Measurements from ENCODE around the gene PLB1. TPM values are rescaled to one million over a fixed set of nuclear protein-coding genes. Genes with fewer than 3 reads are reported as not detected.
A peak's percentile ranks its signal among the peaks of the same experiment; 100 is the strongest.

PLB1 gene
- polyA plus RNA-seq, 1 donor from 2014 or later: 2.8 TPM

DNA sequence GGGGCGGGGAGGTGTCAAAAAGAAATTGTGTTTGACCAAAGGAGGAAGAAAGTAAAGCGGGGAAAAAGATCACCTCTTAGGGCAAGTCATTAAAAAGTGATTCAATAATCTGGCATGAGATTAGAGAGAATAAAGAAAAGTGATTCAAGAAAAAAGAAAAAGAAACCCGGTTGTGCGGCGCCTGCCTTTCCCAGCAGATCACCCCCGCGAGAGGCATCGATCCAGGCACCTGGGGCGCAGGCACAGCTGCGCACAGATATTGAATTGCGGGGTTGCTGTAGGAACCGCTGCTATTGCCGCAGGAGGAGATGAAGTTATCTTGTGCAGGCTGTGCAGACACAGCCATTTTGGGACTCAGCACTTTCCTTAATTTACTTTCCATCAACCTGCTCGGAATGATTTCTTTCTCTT, 71.2 kb downstream of the PLB1 start:
- Histone ChIP-seq H3K27me3 (ENCODE audit: insufficient read depth, low read depth, low read length) (no peaks in the 10 kb centered on the region), H3K79me2 (replicated peaks; ENCODE audit: insufficient read depth, low read length) (no peaks in the 10 kb centered on the region), H3K36me3 (ENCODE audit: insufficient read depth, low read length) (no peaks in the 10 kb centered on the region), H3K4me2 (ENCODE audit: low read length) (peak overlapping the region; percentile 37), H3K27ac (ENCODE audit: low read length) (peak overlapping the region; percentile 44), H3K9me2 (ENCODE audit: insufficient read depth, low read length) (no peaks in the 10 kb centered on the region), H3K4me3 (ENCODE audit: low read length) (peak overlapping the region; percentile 63), H2AFZ (ENCODE audit: low read depth, low read length) (peak overlapping the region; percentile 46), H3F3A (ENCODE audit: insufficient read depth, low read length, poor library complexity, severe bottlenecking) (no peaks in the 10 kb centered on the region), H4K20me1 (ENCODE audit: insufficient read depth) (no peaks in the 10 kb centered on the region), H3K9me3 (ENCODE audit: low read length) (no peaks in the 10 kb centered on the region), H3K9ac (ENCODE audit: low read length) (peak overlapping the region; percentile 50)
- no peak for TF ChIP-seq EZH2 (IDR thresholded peaks at IDR 0.05; ENCODE audit: borderline replicate concordance, insufficient read depth, low read length, poor library complexity, severe bottlenecking)
- TF ChIP-seq, protein P1, sequence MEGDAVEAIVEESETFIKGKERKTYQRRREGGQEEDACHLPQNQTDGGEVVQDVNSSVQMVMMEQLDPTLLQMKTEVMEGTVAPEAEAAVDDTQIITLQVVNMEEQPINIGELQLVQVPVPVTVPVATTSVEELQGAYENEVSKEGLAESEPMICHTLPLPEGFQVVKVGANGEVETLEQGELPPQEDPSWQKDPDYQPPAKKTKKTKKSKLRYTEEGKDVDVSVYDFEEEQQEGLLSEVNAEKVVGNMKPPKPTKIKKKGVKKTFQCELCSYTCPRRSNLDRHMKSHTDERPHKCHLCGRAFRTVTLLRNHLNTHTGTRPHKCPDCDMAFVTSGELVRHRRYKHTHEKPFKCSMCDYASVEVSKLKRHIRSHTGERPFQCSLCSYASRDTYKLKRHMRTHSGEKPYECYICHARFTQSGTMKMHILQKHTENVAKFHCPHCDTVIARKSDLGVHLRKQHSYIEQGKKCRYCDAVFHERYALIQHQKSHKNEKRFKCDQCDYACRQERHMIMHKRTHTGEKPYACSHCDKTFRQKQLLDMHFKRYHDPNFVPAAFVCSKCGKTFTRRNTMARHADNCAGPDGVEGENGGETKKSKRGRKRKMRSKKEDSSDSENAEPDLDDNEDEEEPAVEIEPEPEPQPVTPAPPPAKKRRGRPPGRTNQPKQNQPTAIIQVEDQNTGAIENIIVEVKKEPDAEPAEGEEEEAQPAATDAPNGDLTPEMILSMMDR (IDR thresholded peaks at IDR 0.05; ENCODE audit: poor library complexity, severe bottlenecking): no peak
- no peak for TF ChIP-seq SMC3 (conservative IDR thresholded peaks at IDR 0.05; ENCODE audit: poor library complexity)
- TF ChIP-seq MXI1 (conservative IDR thresholded peaks at IDR 0.05; ENCODE audit: poor library complexity, severe bottlenecking): no peak
- no peak for TF ChIP-seq POLR2AphosphoS5 (IDR thresholded peaks at IDR 0.05)
- no peak for TF ChIP-seq TAF1 (IDR thresholded peaks at IDR 0.05; ENCODE audit: low read depth)
- TF ChIP-seq, protein P2, sequence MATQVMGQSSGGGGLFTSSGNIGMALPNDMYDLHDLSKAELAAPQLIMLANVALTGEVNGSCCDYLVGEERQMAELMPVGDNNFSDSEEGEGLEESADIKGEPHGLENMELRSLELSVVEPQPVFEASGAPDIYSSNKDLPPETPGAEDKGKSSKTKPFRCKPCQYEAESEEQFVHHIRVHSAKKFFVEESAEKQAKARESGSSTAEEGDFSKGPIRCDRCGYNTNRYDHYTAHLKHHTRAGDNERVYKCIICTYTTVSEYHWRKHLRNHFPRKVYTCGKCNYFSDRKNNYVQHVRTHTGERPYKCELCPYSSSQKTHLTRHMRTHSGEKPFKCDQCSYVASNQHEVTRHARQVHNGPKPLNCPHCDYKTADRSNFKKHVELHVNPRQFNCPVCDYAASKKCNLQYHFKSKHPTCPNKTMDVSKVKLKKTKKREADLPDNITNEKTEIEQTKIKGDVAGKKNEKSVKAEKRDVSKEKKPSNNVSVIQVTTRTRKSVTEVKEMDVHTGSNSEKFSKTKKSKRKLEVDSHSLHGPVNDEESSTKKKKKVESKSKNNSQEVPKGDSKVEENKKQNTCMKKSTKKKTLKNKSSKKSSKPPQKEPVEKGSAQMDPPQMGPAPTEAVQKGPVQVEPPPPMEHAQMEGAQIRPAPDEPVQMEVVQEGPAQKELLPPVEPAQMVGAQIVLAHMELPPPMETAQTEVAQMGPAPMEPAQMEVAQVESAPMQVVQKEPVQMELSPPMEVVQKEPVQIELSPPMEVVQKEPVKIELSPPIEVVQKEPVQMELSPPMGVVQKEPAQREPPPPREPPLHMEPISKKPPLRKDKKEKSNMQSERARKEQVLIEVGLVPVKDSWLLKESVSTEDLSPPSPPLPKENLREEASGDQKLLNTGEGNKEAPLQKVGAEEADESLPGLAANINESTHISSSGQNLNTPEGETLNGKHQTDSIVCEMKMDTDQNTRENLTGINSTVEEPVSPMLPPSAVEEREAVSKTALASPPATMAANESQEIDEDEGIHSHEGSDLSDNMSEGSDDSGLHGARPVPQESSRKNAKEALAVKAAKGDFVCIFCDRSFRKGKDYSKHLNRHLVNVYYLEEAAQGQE (IDR thresholded peaks at IDR 0.05; ENCODE audit: borderline replicate concordance): no peak
- TF ChIP-seq RAD21 (conservative IDR thresholded peaks at IDR 0.05): no peak
- no peak for TF ChIP-seq EP300 (conservative IDR thresholded peaks at IDR 0.05; ENCODE audit: poor library complexity, severe bottlenecking)

DNA sequence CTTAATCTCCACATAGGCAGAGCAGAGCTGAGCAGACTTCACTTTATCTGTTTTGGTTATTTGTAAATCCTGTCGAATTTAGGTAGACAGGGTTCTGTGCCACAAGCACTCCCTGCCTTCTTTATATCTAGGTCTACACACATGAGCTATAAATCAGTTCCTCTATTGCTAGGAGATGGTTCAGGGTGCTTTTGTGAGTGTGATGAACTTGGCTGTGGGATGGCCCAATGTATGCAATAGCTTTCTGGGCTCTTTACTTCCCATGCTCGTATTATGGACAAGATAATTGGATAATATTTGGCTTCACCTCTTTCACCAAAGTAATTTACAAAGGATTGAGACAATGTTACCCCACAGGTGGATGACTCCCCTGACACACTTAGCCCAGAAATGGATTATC, 72.2 kb downstream of the PLB1 start:
- Histone ChIP-seq H4K20me1 (ENCODE audit: insufficient read depth) (no peaks in the 10 kb centered on the region), H2AFZ (ENCODE audit: low read depth, low read length) (no peak overlapping the region), H3K9me3 (ENCODE audit: low read length) (no peaks in the 10 kb centered on the region), H3K9me2 (ENCODE audit: insufficient read depth, low read length) (no peaks in the 10 kb centered on the region), H3F3A (ENCODE audit: insufficient read depth, low read length, poor library complexity, severe bottlenecking) (no peaks in the 10 kb centered on the region), H3K27me3 (ENCODE audit: insufficient read depth, low read depth, low read length) (no peaks in the 10 kb centered on the region), H3K4me3 (ENCODE audit: low read length) (no peak overlapping the region), H3K79me2 (replicated peaks; ENCODE audit: insufficient read depth, low read length) (no peaks in the 10 kb centered on the region), H3K9ac (ENCODE audit: low read length) (no peak overlapping the region), H3K27ac (ENCODE audit: low read length) (no peak overlapping the region), H3K4me2 (ENCODE audit: low read length) (no peak overlapping the region), H3K36me3 (ENCODE audit: insufficient read depth, low read length) (no peaks in the 10 kb centered on the region)
- TF ChIP-seq EP300 (conservative IDR thresholded peaks at IDR 0.05; ENCODE audit: poor library complexity, severe bottlenecking): no peak
- TF ChIP-seq MXI1 (conservative IDR thresholded peaks at IDR 0.05; ENCODE audit: poor library complexity, severe bottlenecking): no peak

DNA sequence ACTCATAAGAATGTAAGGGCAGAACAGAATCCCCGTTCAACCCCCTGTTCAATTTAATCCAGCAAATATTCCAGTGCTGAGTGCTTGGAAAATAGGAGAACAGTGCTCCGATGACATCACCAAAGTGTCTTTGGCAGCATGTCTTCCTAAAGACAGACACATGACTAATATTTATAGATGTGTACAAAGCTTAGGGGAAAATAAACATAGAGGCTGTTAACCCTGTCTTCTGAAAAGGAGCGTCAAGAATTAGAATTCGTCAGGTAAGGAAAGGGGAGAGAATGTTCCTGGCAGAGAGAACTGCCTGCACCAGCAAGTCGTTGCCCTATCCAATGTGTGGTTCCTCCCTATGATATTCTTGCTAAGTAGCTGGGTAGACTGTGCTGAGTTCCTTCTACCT, 72.7 kb downstream of the PLB1 start:
- H3K9me2 ChIP-seq (ENCODE audit: insufficient read depth, low read length): no peaks in the 10 kb centered on the region
- no peaks in the 10 kb centered on the region for H3K36me3 ChIP-seq (ENCODE audit: insufficient read depth, low read length)
- no peaks in the 10 kb centered on the region for H3K9me3 ChIP-seq (ENCODE audit: low read length)
- no peaks in the 10 kb centered on the region for H4K20me1 ChIP-seq (ENCODE audit: insufficient read depth)
- no peak overlapping the region for H3K4me2 ChIP-seq (ENCODE audit: low read length)
- TF ChIP-seq, protein P1 (IDR thresholded peaks at IDR 0.05; ENCODE audit: poor library complexity, severe bottlenecking): no peak
- TF ChIP-seq EZH2 (IDR thresholded peaks at IDR 0.05; ENCODE audit: borderline replicate concordance, insufficient read depth, low read length, poor library complexity, severe bottlenecking) (no peak), SMC3 (conservative IDR thresholded peaks at IDR 0.05; ENCODE audit: poor library complexity) (no peak)
- no peaks in the 10 kb centered on the region for H3K79me2 ChIP-seq (replicated peaks; ENCODE audit: insufficient read depth, low read length)
- no peak overlapping the region for H3K4me3 ChIP-seq (ENCODE audit: low read length)
- H3K9ac ChIP-seq (ENCODE audit: low read length): no peak overlapping the region
- no peak overlapping the region for H3K27ac ChIP-seq (ENCODE audit: low read length)
- H2AFZ ChIP-seq (ENCODE audit: low read depth, low read length): no peak overlapping the region
- no peaks in the 10 kb centered on the region for H3F3A ChIP-seq (ENCODE audit: insufficient read depth, low read length, poor library complexity, severe bottlenecking)
- no peaks in the 10 kb centered on the region for H3K27me3 ChIP-seq (ENCODE audit: insufficient read depth, low read depth, low read length)

Measured in neural cell (in vitro differentiated cells).